ENCODE measurements around the gene ICE2.

The ICE2 gene

GRCh38 chr15:60494108-60494507 lies 15.2 kb upstream of the ICE2 start:
- no peak for DNase-seq

- no peak for DNase-seq
Observed at GRCh38 chr15:60493166-60493565, 14.2 kb upstream of the ICE2 start.

- DNase-seq: no peak
Observed at GRCh38 chr15:60486742-60487141, 7.8 kb upstream of the ICE2 start.

GRCh38 chr15:60485365-60486055 lies 6.6 kb upstream of the ICE2 start:
- DNase-seq: no peak

- no peak for DNase-seq
Observed at GRCh38 chr15:60483042-60483441, 4.1 kb upstream of the ICE2 start.

GRCh38 chr15:60480888-60481287 lies 1.9 kb upstream of the ICE2 start:
- DNase-seq: no peak

- no peak for DNase-seq
Observed at GRCh38 chr15:60480149-60480548, 1.2 kb upstream of the ICE2 start.

- DNase-seq: no peak
Observed at GRCh38 chr15:60479361-60480110, 594 bp upstream of the ICE2 start.

GRCh38 chr15:60477916-60478565 lies 901 bp downstream of the ICE2 start:
- DNase-seq: no peak

GRCh38 chr15:60477164-60477563 lies 1.8 kb downstream of the ICE2 start:
- DNase-seq: no peak

GRCh38 chr15:60476713-60477112 lies 2.2 kb downstream of the ICE2 start:
- DNase-seq: no peak

GRCh38 chr15:60473135-60473534 lies 5.8 kb downstream of the ICE2 start:
- no peak for DNase-seq

- no peak for DNase-seq
Observed at GRCh38 chr15:60471314-60471713, 7.6 kb downstream of the ICE2 start.

GRCh38 chr15:60469893-60470641 lies 8.9 kb downstream of the ICE2 start:
- DNase-seq: no peak

GRCh38 chr15:60464836-60465630 lies 13.9 kb downstream of the ICE2 start:
- no peak for DNase-seq

GRCh38 chr15:60462027-60462426 lies 16.9 kb downstream of the ICE2 start:
- DNase-seq: no peak

- no peak for DNase-seq
Observed at GRCh38 chr15:60460931-60461330, 18.0 kb downstream of the ICE2 start.

GRCh38 chr15:60458721-60459120 lies 20.2 kb downstream of the ICE2 start:
- no peak for DNase-seq

GRCh38 chr15:60457985-60458384 lies 21.0 kb downstream of the ICE2 start:
- DNase-seq: no peak

GRCh38 chr15:60454824-60455223 lies 24.1 kb downstream of the ICE2 start:
- DNase-seq: no peak

GRCh38 chr15:60448668-60449360 lies 30.1 kb downstream of the ICE2 start:
- no peak for DNase-seq
